Activated naive CD4-positive, alpha-beta T cell treated with anti-CD3 and anti-CD28 coated beads, Interleukin-2, amount 50 U/mL, for 16 hours (primary cell): Measurements from ENCODE around the gene MTARC1.

Source experiments
- DNase-seq: peaks from one replicate; pipeline ENCODE4 v3.0.0-alpha.2; 2020

Gene MTARC1

DNA sequence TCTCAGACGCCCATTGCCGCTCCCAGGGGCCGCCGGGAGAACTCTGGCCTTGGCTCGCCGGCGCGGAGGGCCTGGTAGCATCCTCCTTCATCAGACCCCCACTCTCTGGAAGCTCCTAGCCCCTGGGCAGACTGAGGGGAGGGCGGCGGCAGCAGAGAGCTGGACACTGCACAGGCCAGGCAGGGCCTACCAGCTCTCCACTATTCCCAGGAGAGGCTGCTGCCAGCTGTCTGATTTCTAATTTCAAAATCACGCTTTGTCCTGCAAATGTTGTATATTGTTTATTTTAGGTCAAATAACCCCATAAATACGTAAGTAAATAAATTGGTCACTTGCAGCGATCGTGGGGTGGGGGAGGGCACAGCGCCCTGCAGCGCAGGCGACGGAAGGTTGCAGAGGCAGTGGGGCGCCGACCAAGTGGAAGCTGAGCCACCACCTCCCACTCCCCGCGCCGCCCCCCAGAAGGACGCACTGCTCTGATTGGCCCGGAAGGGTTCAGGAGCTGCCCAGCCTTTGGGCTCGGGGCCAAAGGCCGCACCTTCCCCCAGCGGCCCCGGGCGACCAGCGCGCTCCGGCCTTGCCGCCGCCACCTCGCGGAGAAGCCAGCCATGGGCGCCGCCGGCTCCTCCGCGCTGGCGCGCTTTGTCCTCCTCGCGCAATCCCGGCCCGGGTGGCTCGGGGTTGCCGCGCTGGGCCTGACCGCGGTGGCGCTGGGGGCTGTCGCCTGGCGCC is at the start of gene MTARC1:
Gene MTARC1, plus strand, starts transcription at position 577 of the 732 bp plus-strand sequence. Its CDS starts 32 bp downstream, at position 609.
- no peak for DNase-seq

DNA sequence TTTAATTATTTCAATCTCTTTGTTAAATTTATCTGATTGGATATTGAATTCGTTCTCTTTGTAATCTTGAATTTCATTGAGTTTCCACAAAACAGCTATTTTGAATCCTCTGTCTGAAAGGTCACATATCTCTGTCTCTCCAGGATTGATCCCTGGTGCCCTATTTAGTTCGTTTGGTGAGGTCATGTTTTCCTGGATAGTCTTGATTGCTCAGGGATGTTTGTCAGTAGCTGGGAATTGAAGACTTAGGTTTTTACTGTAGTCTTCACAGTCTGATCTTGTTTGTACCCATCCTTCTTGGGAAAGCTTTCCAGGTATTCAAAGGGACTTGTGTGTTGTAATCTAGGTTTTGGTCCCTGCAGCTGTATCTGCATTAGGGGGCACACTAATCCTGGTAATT is 45.4 kb upstream of the MTARC1 start:
- DNase-seq, result no peak

DNA sequence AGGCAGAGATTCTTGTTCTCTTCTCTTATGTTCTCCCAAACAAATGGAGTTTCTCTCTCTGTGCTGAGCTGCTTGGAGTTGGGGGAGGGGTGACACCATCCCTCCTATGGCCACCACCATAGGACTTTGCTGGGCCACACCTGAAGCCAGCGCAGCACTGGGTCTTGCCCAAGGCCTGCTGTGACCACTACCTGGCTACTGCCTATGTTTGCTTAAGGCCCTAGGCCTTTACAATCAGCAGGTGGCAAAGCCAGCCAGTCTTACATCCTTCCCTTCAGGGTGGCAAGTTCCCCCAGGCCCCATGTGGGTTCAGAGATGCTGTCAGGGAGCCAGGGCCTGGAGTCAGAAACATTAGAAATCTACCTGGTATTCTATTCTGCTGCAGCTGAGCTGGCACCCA is 44.9 kb upstream of the MTARC1 start:
- no peak for DNase-seq

DNA sequence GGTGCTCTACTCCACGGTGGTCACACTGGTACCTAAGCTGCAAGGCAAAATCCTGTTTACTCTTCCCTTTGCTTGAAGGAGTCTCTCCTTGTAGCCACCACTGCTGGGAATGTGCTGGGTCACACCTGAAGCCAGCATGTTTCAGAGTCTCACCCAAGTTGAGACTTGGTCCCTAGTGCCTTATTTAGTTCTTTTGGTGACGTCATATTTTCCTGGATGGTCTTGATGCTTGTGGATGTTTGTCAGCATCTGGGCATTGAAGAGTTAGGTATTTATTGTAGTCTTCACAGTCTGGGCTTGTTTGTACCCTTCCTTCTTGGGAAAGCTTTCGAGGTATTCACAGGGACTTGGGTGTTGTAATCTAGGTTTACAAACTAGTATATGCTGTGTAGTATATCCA is 44.2 kb upstream of the MTARC1 start:
- no peak for DNase-seq

DNA sequence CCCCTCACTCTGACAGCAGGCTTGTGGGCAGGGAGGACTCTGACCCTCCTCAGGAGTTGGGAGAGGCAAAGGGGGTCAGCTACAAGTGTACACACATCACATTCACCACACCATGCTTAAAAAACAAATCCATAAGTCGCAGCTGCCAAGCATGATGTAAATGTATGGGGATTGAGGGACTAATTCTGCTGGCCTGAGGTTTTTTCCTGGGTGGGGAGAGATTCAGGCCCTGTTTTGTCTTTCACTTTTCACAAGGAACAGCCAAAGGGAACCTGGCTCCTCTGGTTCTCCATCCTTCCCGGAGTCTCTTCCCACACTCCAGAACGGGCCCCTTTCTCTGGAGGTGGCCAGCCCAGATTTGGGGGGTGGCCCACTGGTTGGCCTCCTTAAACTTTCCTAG is 39.9 kb upstream of the MTARC1 start:
- DNase-seq, result no peak

DNA sequence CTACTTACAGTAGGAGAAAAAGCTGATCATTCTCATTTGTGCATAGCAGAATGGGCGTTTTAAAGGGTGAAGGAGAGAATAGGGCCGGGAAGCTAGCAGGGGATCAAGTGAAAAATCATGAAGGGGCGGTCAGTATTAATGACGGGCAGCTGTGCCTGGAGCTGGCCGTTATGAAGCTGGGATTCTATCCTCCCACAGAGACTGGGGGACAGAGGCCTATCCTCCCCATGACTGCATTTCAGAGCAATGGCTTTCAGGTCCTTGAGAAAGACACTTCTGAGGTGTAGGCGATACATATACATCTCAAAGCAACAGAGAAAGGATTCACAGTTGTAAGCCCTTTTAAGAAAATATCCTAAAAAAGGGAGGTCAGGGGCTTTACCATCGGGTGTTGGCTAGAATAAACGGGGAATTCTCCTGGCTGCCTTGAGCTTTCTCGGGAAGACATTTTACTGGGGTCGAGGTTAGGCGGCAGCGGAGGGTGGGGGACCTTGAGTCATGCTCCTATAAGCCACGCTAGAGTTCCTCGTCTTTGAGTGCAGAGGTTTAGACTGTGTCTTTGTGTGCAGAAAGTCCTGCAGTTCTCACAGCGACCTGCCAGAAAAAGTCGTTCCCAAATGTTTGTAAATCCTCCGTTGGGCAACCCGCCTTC is 39.1 kb upstream of the MTARC1 start:
- DNase-seq, result no peak

DNA sequence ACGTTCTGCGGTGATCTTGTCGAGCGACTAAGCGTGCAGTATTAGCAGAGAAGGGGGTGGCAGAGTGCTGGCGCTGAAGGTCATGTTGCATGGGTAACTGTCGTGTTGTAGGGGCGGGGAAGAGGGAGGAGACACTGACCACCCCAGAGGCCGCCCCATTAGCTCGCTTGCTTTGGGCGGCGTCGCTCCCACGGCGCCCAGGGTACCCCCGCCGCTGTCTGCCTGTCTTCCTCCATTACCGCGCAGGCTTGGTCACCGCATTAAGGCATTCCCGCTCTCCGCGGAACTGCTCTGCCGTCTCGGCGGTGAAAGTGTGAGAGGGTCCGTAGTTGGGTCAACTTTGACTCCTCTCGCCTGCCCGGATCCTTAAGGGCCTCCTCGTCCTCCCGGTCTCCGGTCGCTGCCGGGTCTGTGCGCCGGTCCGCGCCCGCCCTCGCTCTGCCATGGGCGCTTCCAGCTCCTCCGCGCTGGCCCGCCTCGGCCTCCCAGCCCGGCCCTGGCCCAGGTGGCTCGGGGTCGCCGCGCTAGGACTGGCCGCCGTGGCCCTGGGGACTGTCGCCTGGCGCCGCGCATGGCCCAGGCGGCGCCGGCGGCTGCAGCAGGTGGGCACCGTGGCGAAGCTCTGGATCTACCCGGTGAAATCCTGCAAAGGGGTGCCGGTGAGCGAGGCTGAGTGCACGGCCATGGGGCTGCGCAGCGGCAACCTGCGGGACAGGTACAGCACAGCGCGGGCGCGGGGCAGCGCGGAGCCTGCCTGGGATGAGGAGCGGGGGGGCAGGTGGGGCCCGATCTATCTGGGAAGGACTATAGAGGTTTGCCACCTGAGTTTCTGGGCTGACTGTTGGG is 38.4 kb upstream of the MTARC1 start, which contains the start of gene MTARC2:
Gene MTARC2, plus strand, starts transcription at position 234 of the 846 bp plus-strand sequence. Its CDS starts 210 bp downstream, at position 444.
- DNase-seq, result no peak

DNA sequence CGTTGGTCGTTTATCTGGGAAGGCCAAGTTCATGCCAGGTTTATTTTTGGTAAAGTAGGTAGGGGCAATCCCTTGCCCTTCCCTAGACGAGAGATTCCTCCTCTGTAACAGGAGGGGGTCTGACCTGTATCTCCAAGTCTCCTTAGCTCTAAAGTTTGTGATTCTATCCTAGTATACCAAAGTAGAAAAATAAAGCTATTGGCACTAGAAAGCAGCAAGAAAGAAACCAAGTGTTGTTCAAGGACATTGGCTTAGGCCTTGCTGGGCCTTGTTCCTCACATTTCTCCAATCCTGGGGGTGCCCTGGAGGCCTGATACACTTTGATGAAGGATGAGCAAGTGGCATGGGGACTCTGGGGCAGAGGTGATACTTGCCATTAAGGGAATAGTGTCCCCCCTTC is 37.8 kb upstream of the MTARC1 start:
- no peak for DNase-seq

DNA sequence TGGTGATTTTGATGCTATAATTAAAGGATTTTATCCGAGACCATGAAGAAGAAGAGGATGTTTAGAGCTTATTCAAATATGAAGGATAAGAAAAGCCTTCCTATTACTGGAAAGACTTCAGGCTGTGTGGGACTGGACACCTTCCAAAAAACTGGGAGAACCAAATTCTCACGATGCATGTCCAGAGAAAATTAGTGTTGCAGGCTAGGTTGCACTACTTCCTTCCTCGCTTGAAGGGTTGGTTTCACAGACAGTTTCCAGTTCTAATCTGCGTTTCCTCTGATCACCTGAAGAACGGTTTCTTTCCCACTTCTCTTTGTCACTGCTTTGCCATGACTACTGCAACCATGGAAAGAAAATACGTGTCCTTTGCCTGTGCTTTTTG is 36.6 kb upstream of the MTARC1 start:
- DNase-seq, result no peak

DNA sequence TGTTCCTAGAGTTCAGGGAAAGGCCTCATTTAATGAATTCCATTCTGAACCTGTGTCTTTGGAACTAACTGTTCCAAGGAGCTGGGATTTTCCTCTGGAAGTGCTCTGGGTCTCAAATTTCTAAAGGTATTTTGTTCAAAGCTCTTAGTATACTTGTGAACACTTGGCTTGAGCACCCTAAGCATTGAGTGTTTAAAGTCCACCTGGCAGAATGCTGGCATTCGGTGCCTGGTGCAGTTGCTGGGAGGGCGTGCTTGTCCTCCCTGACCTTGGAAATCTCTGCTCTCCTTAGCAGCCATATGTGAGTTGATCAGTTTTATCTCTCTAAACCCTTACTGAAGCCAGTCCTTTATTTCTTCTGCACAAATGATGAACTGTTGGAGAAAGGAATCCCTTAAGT is 35.6 kb upstream of the MTARC1 start:
- no peak for DNase-seq

DNA sequence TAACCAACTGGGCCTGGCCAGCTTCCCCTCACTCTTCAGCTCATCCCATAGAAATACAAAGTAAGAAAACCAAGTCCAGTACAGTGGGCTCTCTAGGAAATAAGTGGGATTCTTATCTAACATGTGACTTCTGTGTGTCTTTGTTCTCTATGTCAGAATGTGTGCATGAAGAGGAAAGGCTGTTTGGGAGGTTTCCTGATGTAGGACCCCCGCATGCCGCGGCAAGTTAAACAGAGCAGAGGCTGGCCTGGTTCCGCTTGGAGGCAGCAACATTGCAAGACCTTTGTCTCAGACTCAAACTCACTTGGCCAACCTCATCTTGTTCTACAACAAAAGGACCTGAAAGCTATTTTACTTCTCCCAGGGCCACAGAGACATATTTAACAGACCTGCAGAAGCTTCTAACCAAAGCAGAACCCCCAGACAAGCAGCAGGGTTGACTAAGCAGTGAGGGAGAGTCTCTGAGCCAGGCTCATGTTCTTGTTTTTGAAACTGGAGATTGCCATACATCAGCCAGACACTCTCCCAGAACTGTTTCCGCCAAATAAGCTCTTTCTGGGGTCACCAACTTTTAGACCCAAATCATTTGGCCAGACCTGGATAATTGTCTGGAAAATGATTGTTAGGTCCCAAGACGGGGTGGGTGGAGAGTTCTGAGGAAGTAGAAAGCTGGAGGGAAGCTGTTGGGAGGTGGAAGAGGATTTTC is 32.3 kb upstream of the MTARC1 start:
- no peak for DNase-seq

DNA sequence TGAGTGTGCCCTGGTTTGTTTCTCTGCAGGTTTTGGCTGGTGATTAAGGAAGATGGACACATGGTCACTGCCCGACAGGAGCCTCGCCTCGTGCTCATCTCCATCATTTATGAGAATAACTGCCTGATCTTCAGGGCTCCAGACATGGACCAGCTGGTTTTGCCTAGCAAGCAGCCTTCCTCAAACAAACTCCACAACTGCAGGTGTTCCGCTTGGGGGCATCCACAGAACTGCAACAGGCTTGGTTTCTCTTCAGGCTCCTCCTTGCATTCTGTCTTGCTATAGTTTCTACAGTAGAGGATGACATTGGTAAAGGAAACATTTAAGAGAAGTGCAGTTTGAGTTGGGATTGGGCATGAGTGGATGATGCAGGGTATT is 31.8 kb upstream of the MTARC1 start:
- DNase-seq, result no peak

DNA sequence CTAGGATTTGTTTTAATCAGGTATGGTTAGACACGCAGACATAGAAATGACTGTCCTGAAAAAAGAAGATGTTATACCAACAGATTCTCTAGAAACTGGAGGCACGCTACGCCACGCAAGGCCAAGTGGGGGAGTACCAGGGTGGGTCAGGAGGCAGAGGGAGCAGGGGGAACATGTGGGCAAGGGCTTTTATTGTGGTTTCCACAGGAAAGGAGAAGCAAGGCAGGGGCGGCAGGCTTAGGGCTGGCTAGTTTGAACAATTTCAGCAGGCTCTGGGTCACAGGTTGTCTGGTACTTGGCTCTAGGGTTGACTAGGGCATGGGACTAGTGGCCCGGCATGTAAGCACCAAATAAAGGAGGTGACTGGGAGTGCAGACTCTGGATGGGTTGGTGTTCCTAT is 31.4 kb upstream of the MTARC1 start:
- no peak for DNase-seq

DNA sequence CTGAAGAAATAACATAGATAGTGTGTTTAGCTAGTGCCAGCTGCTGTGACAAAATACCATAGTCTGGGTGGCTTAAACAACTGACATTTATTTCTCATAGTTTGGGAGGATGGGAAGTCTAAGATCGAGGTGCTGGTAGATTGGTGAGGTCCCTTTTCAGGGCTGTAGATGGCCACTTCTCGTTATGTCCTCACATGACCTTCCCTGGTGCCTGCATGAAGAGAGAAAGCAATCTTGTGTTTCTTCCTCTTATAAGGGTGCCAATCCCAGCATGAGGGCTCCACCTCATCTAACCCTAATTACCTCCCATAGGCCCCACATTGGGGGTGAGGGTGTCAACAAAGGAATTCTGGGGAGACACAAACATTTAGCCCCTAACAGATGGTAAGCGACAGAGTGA is 29.3 kb upstream of the MTARC1 start:
- no peak for DNase-seq

DNA sequence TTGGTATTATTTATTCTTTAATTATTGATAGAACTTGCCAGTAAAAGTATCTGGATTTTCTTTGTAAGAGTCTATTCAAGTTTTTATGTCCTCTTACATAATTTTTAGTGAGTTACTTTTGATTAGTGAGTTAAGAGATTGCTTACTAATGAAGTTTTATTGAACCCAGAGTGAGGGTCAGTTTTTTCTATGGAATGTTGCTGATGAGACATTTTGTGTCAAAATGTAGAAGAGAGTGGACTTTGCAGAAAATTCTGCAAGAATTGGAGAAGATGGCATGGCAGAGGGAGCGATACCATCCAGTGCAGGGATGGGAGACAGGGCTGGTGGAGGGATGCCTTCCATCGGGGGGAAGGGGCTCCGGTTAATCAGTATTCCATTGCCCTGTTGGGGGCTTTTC is 27.6 kb upstream of the MTARC1 start:
- DNase-seq, result no peak

DNA sequence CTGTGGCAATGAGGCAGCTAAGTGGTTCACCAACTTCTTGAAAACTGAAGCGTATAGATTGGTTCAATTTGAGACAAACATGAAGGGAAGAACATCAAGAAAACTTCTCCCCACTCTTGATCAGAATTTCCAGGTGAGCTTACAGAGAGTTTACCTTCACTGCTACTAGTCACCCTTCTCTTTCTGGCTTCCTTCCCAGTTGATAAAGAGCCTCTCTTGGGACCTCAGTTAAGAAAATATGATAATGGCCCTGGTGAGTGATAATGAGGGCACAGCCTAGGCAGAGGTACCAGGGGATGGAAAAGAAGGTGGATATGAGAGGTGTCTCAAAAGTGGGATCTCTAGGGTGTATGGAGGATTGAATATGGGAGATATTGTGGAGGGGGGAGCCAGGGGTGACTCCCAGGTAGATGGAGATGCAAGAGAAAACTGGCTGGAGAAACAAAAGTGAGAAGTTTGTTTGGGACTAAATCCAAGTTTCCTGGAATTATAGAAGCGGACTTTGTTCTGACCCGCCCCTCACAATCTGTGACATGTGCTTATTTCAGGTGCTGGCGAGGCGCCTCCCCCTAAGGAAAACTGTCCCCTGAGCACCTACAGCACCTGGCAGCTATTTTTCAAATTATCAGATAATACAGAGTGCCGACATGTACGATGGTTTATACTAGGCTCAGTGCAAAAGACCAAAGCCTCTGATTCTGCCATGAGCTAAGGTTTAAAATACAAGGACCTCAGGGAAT is 24.9 kb upstream of the MTARC1 start:
- no peak for DNase-seq

DNA sequence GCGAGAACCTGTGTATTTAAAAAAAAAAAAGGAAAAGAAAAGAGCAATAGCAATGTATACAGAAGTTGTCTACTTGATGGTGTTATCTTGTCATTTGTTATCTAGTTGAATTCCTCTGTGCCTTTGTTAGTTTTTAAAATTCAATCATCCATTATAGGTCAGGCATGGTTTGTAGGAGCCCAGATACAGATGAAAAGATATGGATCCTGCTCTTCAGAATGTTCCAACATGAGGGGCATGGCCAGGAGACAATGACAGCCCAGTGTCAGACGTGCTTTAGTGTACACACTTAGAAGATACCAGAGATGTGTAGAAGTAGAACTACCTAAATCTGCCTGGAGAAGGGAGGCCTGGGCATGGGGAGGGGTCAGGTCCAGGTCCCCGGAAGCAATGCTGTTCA is 22.0 kb upstream of the MTARC1 start:
- DNase-seq, result no peak

DNA sequence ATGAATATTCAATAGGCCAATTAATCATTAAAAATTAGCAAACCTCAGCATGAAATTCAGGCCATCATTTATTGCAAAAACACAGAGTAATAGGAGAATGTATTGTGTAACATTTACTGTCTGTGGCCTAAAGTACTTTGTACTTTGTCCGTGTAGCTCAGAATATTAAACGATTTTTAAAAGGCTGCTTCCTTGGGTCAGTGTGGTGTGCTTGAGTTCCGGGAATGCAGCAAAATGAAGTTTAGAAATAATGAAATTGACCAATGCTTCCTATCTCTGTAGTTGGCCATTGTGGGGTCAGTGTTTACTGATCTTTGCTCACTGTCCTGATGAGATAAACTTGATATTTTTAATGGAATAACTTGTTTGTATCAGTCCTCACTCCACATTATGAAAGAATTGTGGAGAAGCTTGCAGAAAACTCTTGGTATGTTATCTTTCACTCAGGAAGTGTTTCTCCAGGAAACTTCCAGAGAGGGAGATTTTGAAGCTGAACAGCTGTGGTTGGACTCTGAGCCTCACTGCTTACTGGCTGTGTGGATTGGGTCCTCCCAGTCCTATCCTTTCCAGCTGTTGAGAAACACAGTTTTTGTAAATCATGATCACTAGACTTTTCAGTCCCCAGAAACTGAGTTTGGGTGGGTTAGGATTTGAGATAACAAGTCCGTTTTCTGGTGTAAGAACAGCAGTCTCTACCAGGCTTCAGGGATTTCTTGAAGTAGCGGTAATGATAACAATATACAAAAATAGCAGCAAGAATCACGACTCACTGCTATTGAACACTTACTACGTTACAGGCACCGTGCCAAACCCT is 19.2 kb upstream of the MTARC1 start:
- no peak for DNase-seq

DNA sequence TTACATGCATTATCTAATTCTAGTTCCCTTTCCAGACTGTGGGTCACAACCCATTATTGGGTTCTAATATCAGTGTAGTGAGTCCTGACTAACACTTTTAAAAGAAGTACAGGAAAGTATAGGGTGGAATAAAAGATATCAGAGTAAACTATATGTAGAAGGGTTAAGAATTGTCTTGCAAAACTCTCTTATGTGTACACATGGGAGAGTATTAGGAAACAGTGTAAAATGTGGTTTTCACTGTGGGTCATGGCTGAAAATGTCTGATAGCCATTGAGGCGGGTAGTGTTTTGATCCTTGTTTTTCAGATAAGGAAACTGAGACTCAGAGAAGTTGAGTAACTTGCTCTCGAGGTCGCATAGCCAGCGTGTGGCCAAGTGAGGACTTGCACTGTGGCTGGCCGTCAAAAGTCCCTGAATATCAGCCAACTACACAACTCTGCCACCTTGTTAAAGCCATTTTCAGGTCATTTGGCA is 18.5 kb upstream of the MTARC1 start:
- no peak for DNase-seq

DNA sequence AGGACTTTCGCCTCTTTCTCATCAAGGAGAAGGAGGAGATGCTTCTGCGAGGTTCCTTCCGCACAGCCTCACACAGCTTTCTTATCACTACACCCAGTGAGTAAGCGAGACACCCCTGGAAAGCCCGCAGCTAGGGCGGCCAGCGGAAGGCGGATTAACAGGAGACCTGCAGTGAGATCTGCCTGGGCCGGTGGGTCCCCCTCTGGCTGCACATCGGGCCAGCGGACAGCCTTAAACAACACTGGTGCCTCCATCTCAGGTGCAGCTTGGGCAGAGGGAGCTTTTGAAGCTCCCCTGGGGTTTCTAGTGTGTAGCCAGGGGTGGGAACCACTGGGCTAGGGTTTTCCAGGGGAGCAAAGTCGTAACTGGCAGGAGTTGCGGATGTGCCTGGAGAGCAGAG is 17.5 kb upstream of the MTARC1 start:
- DNase-seq, result no peak

DNA sequence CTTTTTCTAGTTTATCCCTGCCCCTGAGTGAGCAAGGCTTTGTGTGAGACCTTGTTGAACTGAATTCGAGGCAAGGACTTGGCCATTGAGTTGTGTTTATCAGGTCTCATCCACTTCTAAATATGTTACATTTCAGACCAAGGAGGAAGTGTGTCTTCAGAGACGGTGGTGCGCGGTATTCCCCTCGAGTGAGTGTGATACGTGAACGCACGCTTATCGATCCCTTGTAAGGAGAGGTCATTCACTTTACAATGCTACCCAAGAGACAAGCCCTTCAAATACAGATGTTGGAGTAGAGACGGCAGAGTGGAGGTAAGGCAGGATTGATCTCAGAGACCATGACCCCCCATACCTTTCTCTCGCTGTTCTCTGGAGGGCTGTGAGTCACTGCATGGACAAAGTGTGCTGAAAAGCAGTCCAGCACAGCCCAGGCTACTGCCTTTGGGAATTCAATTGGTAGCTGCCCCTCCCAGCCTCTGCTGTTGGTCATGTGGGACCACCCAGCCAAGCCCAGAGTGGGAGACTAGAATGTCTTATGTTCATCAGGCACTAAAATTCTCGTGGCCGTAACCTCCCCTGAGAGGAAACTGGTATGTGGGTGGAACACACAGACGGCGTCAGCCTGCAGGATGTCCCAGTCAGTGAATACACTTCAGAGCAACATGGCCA is 16.3 kb upstream of the MTARC1 start:
- DNase-seq, result no peak
